ENCODE measurements around the gene INTS1. TPM values are rescaled to one million over a fixed set of nuclear protein-coding genes. Genes with fewer than 3 reads are reported as not detected.
A peak's percentile ranks its signal among the peaks of the same experiment; 100 is the strongest.

INTS1 gene
- polyA plus RNA-seq, 3 donors from 2014 or later, result 5.2 to 33.6 (median 11.0) TPM

DNA sequence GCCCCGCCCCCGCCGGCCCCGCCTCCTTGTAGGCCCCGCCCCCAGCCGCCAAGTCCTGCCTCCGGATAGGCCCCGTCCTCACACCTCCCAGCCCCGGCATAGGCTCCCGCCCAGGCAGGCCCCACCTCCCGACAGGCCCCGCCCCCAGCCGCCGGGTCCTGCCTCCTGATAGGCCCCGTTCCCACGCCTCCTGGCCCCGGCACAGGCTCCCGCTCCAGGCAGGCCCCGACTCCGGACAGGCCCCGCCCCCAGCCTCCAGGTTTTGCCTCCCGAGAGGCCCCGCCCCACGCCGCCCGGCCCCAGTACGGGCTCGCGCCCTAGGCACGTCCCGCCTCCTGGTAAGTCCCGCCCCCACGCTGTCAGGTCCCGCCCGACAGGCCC lies 44.7 kb downstream of the INTS1 start:
- Mint-ChIP-seq H3K27ac (no peak overlapping the region), H3K27me3 (ENCODE audit: low read depth in 3 of 3) (no peaks in the 10 kb centered on the region), H3K36me3 (no peaks in the 10 kb centered on the region), H3K4me1 (peaks cover 0 to 13% of the 10 kb centered on the region in 2 donors), H3K9me3 (no peaks in the 10 kb centered on the region), H3K4me3 (peak overlapping the region; percentile 48 to 78 (median 68))
- DNase-seq, result peak; percentile 96 to 97 (median 97)

DNA sequence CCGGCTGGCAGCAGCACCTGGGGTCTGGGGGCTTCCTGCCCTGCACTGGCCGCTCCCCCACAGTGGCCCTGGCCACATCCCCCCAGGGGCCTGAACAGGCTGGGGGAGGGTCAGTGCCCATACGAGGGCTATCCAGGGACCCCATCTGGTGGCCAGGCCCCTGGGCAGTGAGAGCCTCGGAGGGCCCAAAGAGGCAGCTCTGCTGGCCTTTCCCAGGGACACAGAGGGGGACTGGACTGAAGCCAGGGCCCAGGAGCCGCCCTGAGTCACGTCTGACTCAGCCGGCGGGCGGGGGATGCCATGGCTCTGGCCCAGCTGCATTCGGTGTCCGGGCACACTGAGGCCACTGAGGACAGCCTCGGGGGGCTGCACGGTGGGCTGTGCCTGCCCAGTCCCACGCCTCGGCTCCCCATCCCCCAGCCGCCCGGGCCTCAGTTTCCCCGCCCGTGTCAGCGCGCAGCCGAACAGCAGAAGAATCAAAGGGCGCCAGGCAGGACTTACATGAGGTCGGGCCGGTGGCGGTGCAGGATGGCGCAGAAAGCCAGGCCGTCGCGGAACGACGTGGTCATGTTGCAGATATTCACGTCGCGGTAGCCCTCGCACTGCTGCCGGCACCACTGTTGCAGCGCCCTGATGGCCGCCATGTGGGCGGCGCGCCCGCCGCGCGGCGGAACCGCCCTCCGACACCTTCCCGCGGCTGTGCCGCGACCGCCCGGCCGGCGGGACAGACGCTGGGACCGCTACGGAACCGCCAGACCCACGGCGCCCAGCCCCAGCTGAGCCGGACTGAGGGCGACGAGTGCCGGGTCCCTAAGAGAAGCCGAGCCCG lies 45.3 kb downstream of the INTS1 start, which contains the start of gene MICALL2:
TSS of gene MICALL2 (minus strand) at position 788 of the 829 bp plus-strand sequence. CDS start at position 644, 144 bp downstream.
- peak within 1 kb of the TSS in 5 of 6 donors; percentile 34 to 64 (median 45) for H3K27ac Mint-ChIP-seq
- peak in 1 of 3 donors; percentile 12 for DNase-seq
- no peaks in the 10 kb centered on the region for H3K36me3 Mint-ChIP-seq

DNA sequence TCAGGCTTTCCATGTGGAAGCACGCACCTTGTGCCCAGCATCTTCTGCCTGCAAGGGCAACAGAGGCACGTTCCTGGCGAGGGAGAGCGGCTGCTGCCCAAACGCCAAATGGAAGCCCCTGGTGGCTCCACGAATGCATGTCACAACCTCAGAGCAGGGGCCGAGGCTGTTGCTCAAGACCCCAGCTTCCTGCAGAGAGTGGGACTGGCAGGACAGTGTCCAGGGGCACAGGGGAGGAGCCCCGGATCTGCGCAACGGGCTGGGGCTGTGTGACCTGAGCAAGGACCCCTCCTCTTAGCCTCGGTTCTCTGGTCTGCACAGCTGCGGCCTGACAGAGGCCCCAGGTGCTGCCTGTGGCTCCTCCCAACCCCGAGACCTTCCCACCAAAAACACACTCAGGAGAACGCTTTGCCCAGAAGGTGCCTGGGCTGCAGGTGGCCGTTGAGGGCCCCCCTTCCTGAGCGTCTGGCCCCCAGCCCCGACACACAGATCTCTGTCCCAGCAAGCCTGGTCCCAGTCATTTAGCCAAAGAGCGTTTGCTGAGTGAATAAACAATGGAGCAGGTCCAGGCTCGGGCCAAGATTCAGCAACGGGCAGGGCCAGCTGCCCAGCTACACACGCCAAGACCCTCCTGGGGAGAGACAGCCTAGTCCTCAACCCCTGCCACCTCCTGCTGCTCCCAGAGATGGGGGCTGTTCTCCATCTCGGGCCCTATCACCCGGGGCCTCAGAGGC lies 46.1 kb downstream of the INTS1 start:
- Mint-ChIP-seq H3K9me3 (no peaks in the 10 kb centered on the region), H3K27me3 (ENCODE audit: low read depth in 3 of 3) (peaks cover 0 to 3% (median 0%) of the 10 kb centered on the region in 3 donors), H3K27ac (no peak overlapping the region), H3K4me1 (peaks cover 0 to 13% of the 10 kb centered on the region in 2 donors), H3K36me3 (no peaks in the 10 kb centered on the region), H3K4me3 (peak overlapping the region; percentile 44 to 71 (median 61))
- DNase-seq, result no peak

More for the DNA sequence above, 45.3 kb downstream of the INTS1 start, which contains the start of gene MICALL2:
- Mint-ChIP-seq H3K4me3 (peak within 1 kb of the TSS; percentile 71 to 83 (median 78)), H3K4me1 (peaks cover 0 to 13% of the 10 kb centered on the region in 2 donors), H3K27me3 (ENCODE audit: low read depth in 3 of 3) (peaks cover 0 to 1% (median 0%) of the 10 kb centered on the region in 3 donors), H3K9me3 (no peaks in the 10 kb centered on the region)

DNA sequence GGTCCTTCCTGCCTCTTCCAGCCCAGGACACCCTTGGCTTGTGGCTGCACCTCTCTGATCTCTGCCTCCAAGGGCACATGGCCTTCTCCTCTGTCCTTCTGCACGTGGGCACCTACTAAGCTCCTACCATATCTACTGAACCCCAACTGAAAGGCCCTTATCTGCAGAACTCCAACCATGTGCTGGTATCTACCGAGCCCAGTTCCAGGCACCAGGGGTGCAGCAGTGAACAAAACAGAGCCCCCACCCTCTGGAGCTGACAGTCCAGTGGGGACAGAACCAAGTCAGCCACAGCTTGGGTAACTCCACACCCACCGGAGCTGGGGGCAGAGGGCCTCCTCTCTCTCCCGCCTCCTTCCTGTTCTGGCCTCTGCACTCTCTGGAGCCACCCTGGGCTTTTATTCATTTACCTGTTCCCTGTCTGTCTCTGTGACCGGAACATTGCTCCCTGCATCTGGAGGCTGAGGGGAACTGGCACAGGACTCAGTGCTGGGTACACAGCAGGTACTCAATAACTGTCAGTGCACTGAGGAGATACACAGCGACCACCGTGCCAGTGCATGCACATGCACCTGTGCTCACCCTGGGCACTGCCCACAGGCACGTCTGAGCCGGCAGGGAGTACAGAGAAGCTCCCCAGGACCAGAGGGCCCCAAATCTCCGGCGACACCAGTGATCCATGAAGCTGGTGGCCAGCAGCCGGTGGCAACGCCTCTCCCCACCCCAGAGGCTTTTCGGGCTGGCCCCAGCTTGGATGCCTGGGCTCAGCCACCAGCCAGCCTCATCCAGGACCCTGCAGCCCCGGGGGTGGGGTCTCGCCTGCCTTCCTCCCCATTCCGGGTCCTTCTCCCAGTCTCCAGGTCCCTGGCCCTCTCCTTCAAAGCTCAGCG lies 46.9 kb downstream of the INTS1 start:
- Mint-ChIP-seq H3K4me1 (peaks cover 0 to 13% of the 10 kb centered on the region in 2 donors), H3K36me3 (no peaks in the 10 kb centered on the region), H3K27ac (no peak overlapping the region), H3K9me3 (no peaks in the 10 kb centered on the region), H3K27me3 (ENCODE audit: low read depth in 3 of 3) (peaks cover 0 to 3% (median 0%) of the 10 kb centered on the region in 3 donors), H3K4me3 (peak overlapping the region in 4 of 5 donors; percentile 13 to 43 (median 26))
- no peak for DNase-seq

DNA sequence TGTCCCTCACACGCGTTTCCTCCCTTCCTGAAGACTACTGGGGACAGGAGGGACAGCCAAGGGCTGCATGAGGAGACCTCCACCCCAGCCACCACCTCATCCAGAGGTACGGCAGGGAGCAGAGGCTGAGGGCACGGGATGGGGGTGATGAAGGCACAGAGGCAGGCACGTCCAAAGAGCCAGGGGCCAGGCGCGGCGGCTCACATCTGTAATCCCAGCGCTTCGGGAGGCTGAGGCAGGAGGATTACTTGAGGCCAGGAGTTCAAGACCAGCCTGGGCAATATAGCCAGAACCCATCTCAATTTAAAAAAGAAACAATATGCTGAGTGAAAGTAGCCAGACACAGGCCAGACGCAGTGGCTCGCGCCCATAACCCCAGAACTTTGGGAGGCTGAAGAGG lies 48.2 kb downstream of the INTS1 start:
- Mint-ChIP-seq H3K9me3 (no peaks in the 10 kb centered on the region), H3K36me3 (no peaks in the 10 kb centered on the region), H3K4me1 (peaks cover 0 to 10% of the 10 kb centered on the region in 2 donors), H3K27ac (no peak overlapping the region), H3K4me3 (no peak overlapping the region), H3K27me3 (ENCODE audit: low read depth in 3 of 3) (peaks cover 0 to 3% (median 0%) of the 10 kb centered on the region in 3 donors)
- no peak for DNase-seq

DNA sequence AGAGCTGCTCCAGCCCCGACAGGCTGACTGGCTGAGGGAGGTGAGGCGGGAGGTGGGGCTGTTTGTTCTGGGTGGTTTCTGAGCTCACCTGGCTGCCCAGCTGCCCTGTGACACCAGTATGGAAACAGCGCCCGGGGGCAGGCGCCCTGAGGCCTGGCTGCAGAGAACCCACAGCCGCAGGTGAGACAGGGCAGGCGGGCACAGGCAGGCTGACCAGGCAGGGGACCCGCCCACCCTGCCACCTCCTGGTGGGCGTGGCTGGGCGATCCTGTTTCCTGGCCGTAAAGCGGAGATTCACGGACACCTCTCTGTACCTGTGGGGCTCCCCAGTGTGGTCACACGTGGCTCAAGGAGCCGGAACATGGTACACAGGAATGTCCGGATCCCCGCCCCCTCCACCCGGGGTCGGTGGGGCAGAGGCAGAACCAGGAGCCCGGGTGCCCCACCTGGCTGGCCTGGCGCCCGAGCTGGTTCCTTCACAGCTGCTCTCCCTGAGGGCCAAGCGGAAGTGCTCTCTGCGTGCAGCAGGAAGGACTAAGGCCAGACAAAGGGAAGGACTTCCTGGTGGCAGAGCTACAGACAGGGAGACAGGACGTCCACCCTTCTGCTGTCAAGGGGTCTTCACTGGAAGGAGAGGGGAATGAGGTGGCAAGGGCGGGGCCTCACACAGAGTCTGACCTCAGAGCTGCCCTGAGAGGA lies 48.8 kb downstream of the INTS1 start:
- DNase-seq, result no peak
- Mint-ChIP-seq H3K27ac (no peak overlapping the region), H3K9me3 (no peaks in the 10 kb centered on the region), H3K36me3 (no peaks in the 10 kb centered on the region), H3K4me3 (no peak overlapping the region), H3K4me1 (peaks cover 0 to 7% of the 10 kb centered on the region in 2 donors), H3K27me3 (ENCODE audit: low read depth in 3 of 3) (peaks cover 0 to 3% (median 0%) of the 10 kb centered on the region in 3 donors)

DNA sequence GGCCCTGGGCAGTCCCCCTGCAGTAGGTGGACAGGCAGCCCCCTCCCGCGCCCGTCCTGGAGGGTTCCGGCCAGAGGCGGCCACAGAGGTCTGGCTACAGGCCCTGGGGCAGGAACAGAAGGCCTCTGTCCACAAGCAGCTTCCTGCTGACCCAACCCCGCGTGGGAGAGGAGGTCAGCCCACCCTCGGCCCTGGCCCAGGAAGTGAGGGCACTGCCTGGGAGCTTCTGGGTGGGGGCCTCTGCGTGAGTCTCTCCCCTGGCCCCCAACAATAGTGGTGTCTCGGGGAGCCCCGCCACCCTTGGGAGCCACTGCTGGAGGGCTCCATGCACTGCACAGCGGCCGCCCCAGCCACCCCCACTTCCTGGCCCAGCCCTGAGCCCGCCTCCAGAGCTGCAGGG lies 49.6 kb downstream of the INTS1 start:
- peaks cover 0 to 3% of the 10 kb centered on the region in 2 donors for H3K4me1 Mint-ChIP-seq
- DNase-seq, result no peak
- no peak overlapping the region for H3K4me3 Mint-ChIP-seq
- no peak overlapping the region for H3K27ac Mint-ChIP-seq
- no peaks in the 10 kb centered on the region for H3K36me3 Mint-ChIP-seq
- peaks cover 0 to 3% (median 0%) of the 10 kb centered on the region in 3 donors for H3K27me3 Mint-ChIP-seq (ENCODE audit: low read depth in 3 of 3)
- no peaks in the 10 kb centered on the region for H3K9me3 Mint-ChIP-seq

DNA sequence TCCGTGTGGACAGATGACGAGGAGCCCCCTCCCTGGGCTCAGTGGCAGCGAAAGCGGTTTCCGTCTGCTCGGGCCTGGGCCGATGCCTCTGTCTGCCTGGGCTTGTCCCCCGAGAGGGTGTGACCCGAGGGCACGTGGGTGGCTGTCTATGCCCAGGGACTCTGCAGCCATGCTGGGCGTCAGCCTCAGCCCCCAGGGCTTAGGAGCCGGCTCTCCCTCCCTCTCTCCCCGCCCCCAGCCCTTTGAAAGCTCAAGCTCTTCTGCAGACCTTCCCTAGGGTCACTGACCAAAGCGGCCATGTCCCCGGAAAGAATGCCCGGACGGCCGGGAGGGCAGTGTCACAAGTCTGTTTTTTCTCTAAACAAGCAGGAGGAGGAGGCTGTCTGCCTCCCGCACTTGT lies 52.0 kb downstream of the INTS1 start:
- no peak overlapping the region for H3K4me3 Mint-ChIP-seq
- H3K27me3 Mint-ChIP-seq (ENCODE audit: low read depth in 3 of 3), result peaks cover 0 to 3% (median 0%) of the 10 kb centered on the region in 3 donors
- H3K27ac Mint-ChIP-seq, result no peak overlapping the region
- H3K4me1 Mint-ChIP-seq, result no peaks in the 10 kb centered on the region
- no peak for DNase-seq
- no peaks in the 10 kb centered on the region for H3K9me3 Mint-ChIP-seq
- H3K36me3 Mint-ChIP-seq, result no peaks in the 10 kb centered on the region

DNA sequence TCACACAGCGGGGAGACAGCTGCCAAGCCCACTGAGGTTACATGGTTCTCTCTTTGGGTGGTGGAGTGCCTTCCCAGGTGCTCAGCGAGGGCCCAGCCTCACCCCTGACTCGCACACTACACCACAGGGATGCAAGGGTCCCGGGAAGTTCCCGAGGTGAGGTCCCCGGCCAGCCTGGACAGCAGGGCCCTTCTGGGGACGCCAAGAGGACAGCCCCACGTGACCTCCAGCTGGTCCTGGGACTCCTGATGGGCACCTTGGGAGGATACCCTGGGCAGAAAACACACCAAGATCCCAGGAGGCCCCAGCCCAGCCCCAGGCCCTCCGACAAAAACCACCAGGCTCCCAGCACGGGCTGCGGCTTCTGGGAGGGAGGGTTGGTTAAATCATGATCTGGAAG lies 53.2 kb downstream of the INTS1 start:
- peaks cover 0 to 3% (median 0%) of the 10 kb centered on the region in 3 donors for H3K27me3 Mint-ChIP-seq (ENCODE audit: low read depth in 3 of 3)
- no peak for DNase-seq
- no peak overlapping the region for H3K4me3 Mint-ChIP-seq
- no peaks in the 10 kb centered on the region for H3K9me3 Mint-ChIP-seq
- H3K36me3 Mint-ChIP-seq, result no peaks in the 10 kb centered on the region
- H3K27ac Mint-ChIP-seq, result no peak overlapping the region
- H3K4me1 Mint-ChIP-seq, result no peaks in the 10 kb centered on the region

DNA sequence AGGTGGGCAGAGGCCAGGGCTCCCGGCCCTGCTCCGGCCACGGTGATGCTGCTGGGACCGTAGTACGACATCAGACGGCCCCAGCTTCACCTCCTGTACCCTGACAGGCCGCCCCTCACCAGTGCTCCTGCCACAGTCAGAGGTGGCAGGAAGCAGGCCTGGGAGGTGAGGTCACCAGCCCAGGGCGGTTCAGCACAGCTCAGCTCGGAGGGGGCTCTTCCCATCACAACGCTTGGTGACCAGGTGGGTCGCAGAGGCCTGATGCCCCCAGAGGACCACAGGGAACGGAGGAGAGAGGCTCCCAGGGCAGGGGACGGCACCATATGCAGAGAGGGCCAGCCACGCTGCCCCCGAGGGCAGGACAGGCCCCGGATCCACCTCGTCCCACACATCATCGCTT lies 53.8 kb downstream of the INTS1 start:
- no peaks in the 10 kb centered on the region for H3K4me1 Mint-ChIP-seq
- H3K36me3 Mint-ChIP-seq, result no peaks in the 10 kb centered on the region
- H3K4me3 Mint-ChIP-seq, result no peak overlapping the region
- DNase-seq, result no peak
- peaks cover 0 to 3% (median 0%) of the 10 kb centered on the region in 3 donors for H3K27me3 Mint-ChIP-seq (ENCODE audit: low read depth in 3 of 3)
- H3K9me3 Mint-ChIP-seq, result no peaks in the 10 kb centered on the region
- no peak overlapping the region for H3K27ac Mint-ChIP-seq

DNA sequence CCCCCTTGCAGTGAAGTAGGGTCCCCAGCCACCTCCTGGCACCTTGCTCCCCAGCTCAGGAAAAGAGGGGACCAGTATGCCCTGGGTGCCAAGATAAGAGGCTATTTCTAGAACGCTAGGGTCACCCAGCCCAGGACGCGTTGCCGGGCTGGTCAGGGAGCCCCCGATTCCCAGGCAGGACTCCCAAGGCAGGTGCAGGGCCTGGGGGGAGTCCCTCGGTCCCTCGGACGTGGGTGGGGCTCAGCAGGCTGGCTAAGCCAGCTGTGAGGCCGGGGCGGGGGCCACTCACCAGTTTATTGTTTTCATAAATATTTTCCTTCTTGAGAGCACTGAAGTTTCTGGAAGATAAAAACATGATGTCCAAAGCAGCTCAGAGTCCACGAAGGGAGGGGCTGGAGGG lies 54.2 kb downstream of the INTS1 start:
- H3K4me3 Mint-ChIP-seq, result no peak overlapping the region
- DNase-seq, result no peak
- H3K27ac Mint-ChIP-seq, result no peak overlapping the region
- no peaks in the 10 kb centered on the region for H3K9me3 Mint-ChIP-seq
- H3K36me3 Mint-ChIP-seq, result no peaks in the 10 kb centered on the region
- H3K4me1 Mint-ChIP-seq, result no peaks in the 10 kb centered on the region
- H3K27me3 Mint-ChIP-seq (ENCODE audit: low read depth in 3 of 3), result peaks cover 0 to 3% (median 0%) of the 10 kb centered on the region in 3 donors

DNA sequence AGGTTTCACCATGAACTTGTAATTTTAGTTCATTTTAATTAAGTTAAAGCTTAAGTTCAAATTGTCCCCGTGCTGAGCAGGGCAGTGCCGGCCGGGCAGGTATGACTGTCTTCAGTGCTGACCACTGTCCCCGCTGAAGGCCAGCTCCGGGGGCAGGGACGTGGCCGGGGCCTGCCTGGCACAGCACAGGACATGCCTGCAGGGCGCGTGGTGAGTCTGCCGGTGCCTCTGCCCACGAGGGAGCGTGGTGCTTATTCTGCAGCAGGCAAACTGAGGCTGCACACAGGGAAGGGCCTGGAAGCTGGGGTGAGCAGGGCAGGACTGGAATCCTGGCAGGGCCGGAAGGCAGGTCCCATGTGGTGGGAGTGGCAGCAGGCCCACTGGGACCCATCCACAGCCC lies 54.7 kb downstream of the INTS1 start:
- no peak overlapping the region for H3K27ac Mint-ChIP-seq
- no peaks in the 10 kb centered on the region for H3K4me1 Mint-ChIP-seq
- H3K36me3 Mint-ChIP-seq, result no peaks in the 10 kb centered on the region
- H3K9me3 Mint-ChIP-seq, result no peaks in the 10 kb centered on the region
- no peak for DNase-seq
- peaks cover 0 to 3% (median 0%) of the 10 kb centered on the region in 3 donors for H3K27me3 Mint-ChIP-seq (ENCODE audit: low read depth in 3 of 3)
- no peak overlapping the region for H3K4me3 Mint-ChIP-seq

DNA sequence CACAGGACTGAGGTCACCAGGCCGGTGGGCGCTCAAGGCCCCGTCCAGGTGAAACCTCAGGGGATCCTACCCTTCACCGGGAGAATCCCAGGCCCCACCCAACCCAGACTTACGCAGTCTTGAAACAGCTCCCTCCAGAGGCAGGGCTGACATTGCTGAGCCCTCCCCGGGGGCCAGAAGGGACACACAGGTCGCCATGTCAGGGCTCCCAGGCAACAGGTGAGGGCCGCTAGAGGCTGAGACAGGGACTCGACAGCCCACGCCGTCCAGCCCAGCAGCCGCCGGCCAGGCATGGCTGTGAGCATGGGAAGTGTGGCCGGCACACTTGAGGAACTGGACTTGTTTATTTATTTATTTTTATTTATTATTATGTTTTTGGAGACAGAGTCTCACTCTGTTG lies 55.2 kb downstream of the INTS1 start:
- peaks cover 0 to 2% (median 0%) of the 10 kb centered on the region in 3 donors for H3K27me3 Mint-ChIP-seq (ENCODE audit: low read depth in 3 of 3)
- no peaks in the 10 kb centered on the region for H3K36me3 Mint-ChIP-seq
- H3K4me3 Mint-ChIP-seq, result no peak overlapping the region
- H3K4me1 Mint-ChIP-seq, result no peaks in the 10 kb centered on the region
- H3K9me3 Mint-ChIP-seq, result no peaks in the 10 kb centered on the region
- DNase-seq, result no peak
- H3K27ac Mint-ChIP-seq, result no peak overlapping the region
